IMR-90 (cell line): ENCODE results near the gene DCDC1. TPM values are rescaled to one million over a fixed set of nuclear protein-coding genes. Genes with fewer than 3 reads are reported as not detected.

Experiments used
- ATAC-seq: fragments of 200-7000 bp; cut with Tn5 transposase; 2 replicates; pipeline ENCODE4 v1.9.1; 2020; ENCODE audit warnings: low read depth, mild to moderate bottlenecking, moderate library complexity
- BruUV-seq: library from RNA; stranded (reverse); fragments of 400-500 nt; replicated peaks from 2 replicates; lab custom pipeline; 2021; lab: Mats Ljungman, UMichigan
- CTCF ChIA-PET: fragments of 300-600 bp; formaldehyde crosslinking; extraction: SDS; loops from one replicate; lab custom pipeline; 2021; ENCODE audit warnings: antibody characterized with exemption; lab: Yijun Ruan, JAX
- POLR2A ChIA-PET: fragments of 300-600 bp; sonication (Branson Sonifier 250); formaldehyde crosslinking; loops from one replicate; lab custom pipeline; 2022; ENCODE audit warnings: antibody characterized with exemption; ENCODE audit not compliant: unreplicated experiment; lab: Charles Lee
- DNase-seq: peaks from one replicate; pipeline ENCODE4 v3.0.0; 2013
- H2AFZ ChIP-seq: replicated peaks from 2 replicates; pipeline ENCODE3; 2013; ENCODE audit warnings: low read length, mild to moderate bottlenecking; ENCODE audit not compliant: poor library complexity
- H2AK5ac ChIP-seq: 2 replicates; pipeline ENCODE4 v1.6.1; 2013; ENCODE audit warnings: low read depth, low read length, inconsistent platforms
- H2AK9ac ChIP-seq: replicated peaks from 2 replicates; pipeline ENCODE3; 2013; ENCODE audit warnings: mild to moderate bottlenecking, low read depth, low read length, moderate library complexity; ENCODE audit not compliant: poor library complexity
- H2BK120ac ChIP-seq: 2 replicates; pipeline ENCODE4 v1.6.1; 2013; ENCODE audit warnings: low read depth, low read length, inconsistent platforms
- H2BK15ac ChIP-seq: 3 replicates; pipeline ENCODE4 v1.6.1; 2013; ENCODE audit warnings: low read depth, low read length, inconsistent platforms
- H2BK20ac ChIP-seq: 2 replicates; pipeline ENCODE4 v1.6.1; 2013; ENCODE audit warnings: low read depth, mild to moderate bottlenecking, inconsistent platforms, low read length, moderate library complexity
- H2BK5ac ChIP-seq: 2 replicates; pipeline ENCODE4 v1.6.1; 2013; ENCODE audit warnings: mild to moderate bottlenecking, low read depth, low read length, inconsistent platforms; ENCODE audit not compliant: poor library complexity, severe bottlenecking
- H3K14ac ChIP-seq: replicated peaks from 2 replicates; pipeline ENCODE4 v1.6.1; 2013; ENCODE audit warnings: low read depth, low read length, inconsistent platforms
- H3K18ac ChIP-seq: 2 replicates; pipeline ENCODE4 v1.6.1; 2013; ENCODE audit warnings: low read depth, low read length, control low read depth
- H3K23ac ChIP-seq: 2 replicates; pipeline ENCODE4 v1.6.1; 2013; ENCODE audit warnings: low read depth, low read length, inconsistent platforms
- H3K27ac ChIP-seq: 2 replicates; pipeline ENCODE4 v1.5.1; 2013; ENCODE audit warnings: mild to moderate bottlenecking, control low read depth, low read length; ENCODE audit not compliant: insufficient read depth
- H3K27me3 ChIP-seq: 2 replicates; pipeline ENCODE4 v1.6.1; 2013; ENCODE audit warnings: low read length; ENCODE audit not compliant: control insufficient read depth, insufficient read depth
- H3K36me3 ChIP-seq: 2 replicates; pipeline ENCODE4 v1.6.1; 2013; ENCODE audit warnings: low read length, mixed read lengths; ENCODE audit not compliant: control insufficient read depth, insufficient read depth
- H3K4ac ChIP-seq: 2 replicates; pipeline ENCODE4 v1.6.1; 2013; ENCODE audit warnings: low read depth, low read length, inconsistent platforms
- H3K4me1 ChIP-seq: 2 replicates; pipeline ENCODE4 v1.6.1; 2013; ENCODE audit warnings: low read length, mixed read lengths; ENCODE audit not compliant: control insufficient read depth, insufficient read depth
- H3K4me2 ChIP-seq: 2 replicates; pipeline ENCODE4 v1.6.1; 2013; ENCODE audit warnings: low read depth, mild to moderate bottlenecking, control low read depth, low read length, moderate library complexity
- H3K4me3 ChIP-seq: 2 replicates; pipeline ENCODE4 v1.5.1; 2013; ENCODE audit warnings: low read depth, mild to moderate bottlenecking, control low read depth, low read length, moderate library complexity; ENCODE audit not compliant: insufficient read depth
- H3K56ac ChIP-seq: 2 replicates; pipeline ENCODE4 v1.6.1; 2013; ENCODE audit warnings: low read length, inconsistent platforms; ENCODE audit not compliant: insufficient read depth; ENCODE audit errors: extremely low read depth
- H3K79me1 ChIP-seq, 2 experiments: 2 replicates each; pipeline ENCODE4 v1.6.1; 2013; ENCODE audit warnings: low read length in 2 of 2, inconsistent platforms in 1 of 2, low read depth in 1 of 2
- H3K9ac ChIP-seq: 2 replicates; pipeline ENCODE4 v1.6.1; 2013; ENCODE audit warnings: low read depth, low read length, control low read depth
- H3K9me1 ChIP-seq: 2 replicates; pipeline ENCODE4 v1.6.1; 2013; ENCODE audit warnings: low read length, inconsistent platforms; ENCODE audit not compliant: insufficient read depth
- H3K9me3 ChIP-seq: 2 replicates; pipeline ENCODE4 v1.6.1; 2013; ENCODE audit warnings: low read length; ENCODE audit not compliant: control insufficient read depth, insufficient read depth
- H4K20me1 ChIP-seq: 2 replicates; pipeline ENCODE4 v1.6.1; 2013; ENCODE audit warnings: low read length, inconsistent platforms; ENCODE audit not compliant: insufficient read depth
- H4K5ac ChIP-seq: 2 replicates; pipeline ENCODE4 v1.6.1; 2013; ENCODE audit warnings: mild to moderate bottlenecking, low read depth, low read length, control low read depth
- H4K8ac ChIP-seq, 2 experiments: 2 replicates each; pipeline ENCODE4 v1.6.1; 2013; ENCODE audit warnings: low read depth in 2 of 2, low read length in 2 of 2, control low read depth in 1 of 2, inconsistent platforms in 1 of 2
- H4K91ac ChIP-seq: 2 replicates; pipeline ENCODE4 v1.6.1; 2013; ENCODE audit warnings: low read depth, low read length, inconsistent platforms; ENCODE audit not compliant: insufficient read depth
- CEBPB ChIP-seq: IDR thresholded peaks from 2 replicates; pipeline ENCODE4 v1.6.1; 2012; ENCODE audit warnings: low read depth, low read length, improper control_type of control experiment
- CHD1 ChIP-seq: IDR thresholded peaks from 2 replicates; pipeline ENCODE4 v1.6.1; 2012; ENCODE audit warnings: low read depth, low read length, improper control_type of control experiment
- FOS ChIP-seq: fragments of 150-350 bp; IDR thresholded peaks from 2 replicates; pipeline ENCODE4 v1.6.1; 2016; ENCODE audit warnings: low read depth, low read length
- MAFK ChIP-seq: IDR thresholded peaks from 2 replicates; pipeline ENCODE4 v1.6.1; 2012; ENCODE audit warnings: low read depth, low read length, improper control_type of control experiment
- MAZ ChIP-seq: IDR thresholded peaks from 2 replicates; pipeline ENCODE4 v1.6.1; 2012; ENCODE audit warnings: low read depth, mild to moderate bottlenecking, low read length, improper control_type of control experiment, moderate library complexity, borderline replicate concordance
- MXI1 ChIP-seq: IDR thresholded peaks from 2 replicates; pipeline ENCODE4 v1.6.1; 2012; ENCODE audit warnings: low read depth, mild to moderate bottlenecking, low read length, moderate library complexity, borderline replicate concordance
- NFE2L2 ChIP-seq: fragments of 150-350 bp; IDR thresholded peaks from 2 replicates; pipeline ENCODE4 v1.6.1; 2016; ENCODE audit warnings: low read depth, mild to moderate bottlenecking, low read length
- RAD21 ChIP-seq: IDR thresholded peaks from 2 replicates; pipeline ENCODE4 v1.6.1; 2012; ENCODE audit warnings: low read length, improper control_type of control experiment
- RCOR1 ChIP-seq: IDR thresholded peaks from 2 replicates; pipeline ENCODE4 v1.6.1; 2012; ENCODE audit warnings: mild to moderate bottlenecking, low read length, improper control_type of control experiment; ENCODE audit not compliant: insufficient replicate concordance
- RFX5 ChIP-seq: IDR thresholded peaks from 2 replicates; pipeline ENCODE4 v1.8.0; 2012; ENCODE audit warnings: low read depth, mild to moderate bottlenecking, low read length, moderate library complexity
- SMC3 ChIP-seq: fragments of 150-350 bp; IDR thresholded peaks from 2 replicates; pipeline ENCODE4 v1.6.1; 2016; ENCODE audit warnings: low read depth, mild to moderate bottlenecking, antibody characterized with exemption, low read length, moderate library complexity
- WGBS, 2 experiments: methylation state at CpG; one replicate each; pipeline versions ENCODE4 v1.1.5 to v1.1.7; 2013; ENCODE audit warnings: missing lambda C conversion rate in 2 of 2; ENCODE audit not compliant: insufficient read length in 1 of 2; ENCODE audit errors: extremely low coverage in 2 of 2; 5-methylcytosine and 5-hydroxymethylcytosine counted together
- dilution Hi-C: fragments of 300-500 bp; cut with HindIII; formaldehyde crosslinking; loops from one replicate; pipeline ENCODE4 v1.14.3; 2018; ENCODE audit warnings: low sequenced_read_pairs; ENCODE audit not compliant: unreplicated experiment
- in situ Hi-C: fragments of 300-500 bp; cut with MboI; formaldehyde crosslinking; loops from 3 replicates; pipeline ENCODE4 v1.14.3; 2019; ENCODE audit warnings: low sequenced_read_pairs, inconsistent platforms, mixed read lengths
- intact Hi-C: fragments of 100-400 bp; cut with micrococcal nuclease; formaldehyde crosslinking; loops from 2 replicates; pipeline ENCODE4 v1.10.0; 2022
- polyA plus RNA-seq, 3 experiments: library from polyadenylated mRNA; depleted of rRNA; stranded (reverse); fragments of >200 nt; gene quantifications; 2 replicates each; pipeline ENCODE4 v1.2.3, GENCODE V29; 2012; ENCODE audit warnings: low replicate concordance in 1 of 3
- total RNA-seq: library from RNA; depleted of rRNA; stranded (reverse); fragments of >200 nt; gene quantifications from 2 replicates; pipeline ENCODE4 v1.2.3, GENCODE V29; 2012
- TF ChIP-seq, protein P1 (sequence below): fragments of 150-350 bp; IDR thresholded peaks from 2 replicates; pipeline ENCODE4 v1.6.1; 2016; ENCODE audit warnings: low read depth, mild to moderate bottlenecking, low read length, moderate library complexity, borderline replicate concordance
- TF ChIP-seq, protein P2 (sequence below): conservative IDR thresholded peaks from 2 replicates; pipeline ENCODE4 v1.5.1; 2012; ENCODE audit warnings: mild to moderate bottlenecking, low read depth, low read length, improper control_type of control experiment
- TF ChIP-seq, protein P3 (sequence below): fragments of 150-350 bp; IDR thresholded peaks from 2 replicates; pipeline ENCODE4 v1.6.1; 2017; ENCODE audit warnings: mild to moderate bottlenecking, antibody characterized with exemption, low read length, low read depth

DCDC1 gene
- total and polyA plus RNA-seq, 2 of the 4 experiments (the other 2 are of a cell fraction): not detected

DNA sequence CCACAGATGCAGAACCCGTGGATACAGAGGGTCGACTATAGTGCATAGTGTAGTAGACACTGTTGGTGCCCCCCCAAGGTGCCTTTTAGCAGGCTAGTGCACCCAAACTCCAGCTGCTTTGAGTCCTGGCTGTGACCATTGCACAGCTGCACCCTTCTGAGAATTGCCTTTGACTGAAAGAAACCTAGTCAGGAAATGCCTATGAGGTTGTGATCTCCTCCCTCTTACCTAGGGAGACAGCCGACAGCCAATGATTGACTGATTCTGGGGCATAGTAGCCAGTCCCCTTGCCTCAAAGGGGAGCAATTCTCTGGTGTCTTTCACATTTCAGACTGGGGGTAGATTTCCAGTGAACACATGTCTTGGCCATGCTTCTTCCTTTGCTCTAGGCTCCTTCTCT is 74.2 kb downstream of the DCDC1 start:
- H3K4ac ChIP-seq: no peak overlapping the region
- dilution Hi-C loops: no loop called here
- in situ Hi-C loops: no loop called here
- ATAC-seq (no peak), DNase-seq (no peak)
- no peak overlapping the region for H2AFZ ChIP-seq
- no peak overlapping the region for H3K14ac ChIP-seq
- no peak overlapping the region for H3K23ac ChIP-seq
- no peak overlapping the region for H3K18ac ChIP-seq
- POLR2A ChIA-PET: no interaction called here
- no peak overlapping the region for H2BK20ac ChIP-seq
- no TSS peak for BruUV-seq
- intact Hi-C loops: no loop called here
- no peak overlapping the region for H2BK120ac ChIP-seq
- no peak overlapping the region for H3K4me2 ChIP-seq
- no peak overlapping the region for H2AK5ac ChIP-seq
- no peak for TF ChIP-seq CHD1
- TF ChIP-seq, protein P1, sequence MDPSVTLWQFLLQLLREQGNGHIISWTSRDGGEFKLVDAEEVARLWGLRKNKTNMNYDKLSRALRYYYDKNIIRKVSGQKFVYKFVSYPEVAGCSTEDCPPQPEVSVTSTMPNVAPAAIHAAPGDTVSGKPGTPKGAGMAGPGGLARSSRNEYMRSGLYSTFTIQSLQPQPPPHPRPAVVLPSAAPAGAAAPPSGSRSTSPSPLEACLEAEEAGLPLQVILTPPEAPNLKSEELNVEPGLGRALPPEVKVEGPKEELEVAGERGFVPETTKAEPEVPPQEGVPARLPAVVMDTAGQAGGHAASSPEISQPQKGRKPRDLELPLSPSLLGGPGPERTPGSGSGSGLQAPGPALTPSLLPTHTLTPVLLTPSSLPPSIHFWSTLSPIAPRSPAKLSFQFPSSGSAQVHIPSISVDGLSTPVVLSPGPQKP: no peak
- TF ChIP-seq MXI1: no peak
- TF ChIP-seq MAFK: no peak
- no peak for TF ChIP-seq FOS
- no peak for TF ChIP-seq RCOR1
- TF ChIP-seq SMC3: no peak
- TF ChIP-seq RFX5: no peak
- TF ChIP-seq MAZ: no peak
- TF ChIP-seq CEBPB: no peak
- no peak for TF ChIP-seq RAD21
- TF ChIP-seq, protein P2, sequence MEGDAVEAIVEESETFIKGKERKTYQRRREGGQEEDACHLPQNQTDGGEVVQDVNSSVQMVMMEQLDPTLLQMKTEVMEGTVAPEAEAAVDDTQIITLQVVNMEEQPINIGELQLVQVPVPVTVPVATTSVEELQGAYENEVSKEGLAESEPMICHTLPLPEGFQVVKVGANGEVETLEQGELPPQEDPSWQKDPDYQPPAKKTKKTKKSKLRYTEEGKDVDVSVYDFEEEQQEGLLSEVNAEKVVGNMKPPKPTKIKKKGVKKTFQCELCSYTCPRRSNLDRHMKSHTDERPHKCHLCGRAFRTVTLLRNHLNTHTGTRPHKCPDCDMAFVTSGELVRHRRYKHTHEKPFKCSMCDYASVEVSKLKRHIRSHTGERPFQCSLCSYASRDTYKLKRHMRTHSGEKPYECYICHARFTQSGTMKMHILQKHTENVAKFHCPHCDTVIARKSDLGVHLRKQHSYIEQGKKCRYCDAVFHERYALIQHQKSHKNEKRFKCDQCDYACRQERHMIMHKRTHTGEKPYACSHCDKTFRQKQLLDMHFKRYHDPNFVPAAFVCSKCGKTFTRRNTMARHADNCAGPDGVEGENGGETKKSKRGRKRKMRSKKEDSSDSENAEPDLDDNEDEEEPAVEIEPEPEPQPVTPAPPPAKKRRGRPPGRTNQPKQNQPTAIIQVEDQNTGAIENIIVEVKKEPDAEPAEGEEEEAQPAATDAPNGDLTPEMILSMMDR: no peak
- TF ChIP-seq, protein P3, sequence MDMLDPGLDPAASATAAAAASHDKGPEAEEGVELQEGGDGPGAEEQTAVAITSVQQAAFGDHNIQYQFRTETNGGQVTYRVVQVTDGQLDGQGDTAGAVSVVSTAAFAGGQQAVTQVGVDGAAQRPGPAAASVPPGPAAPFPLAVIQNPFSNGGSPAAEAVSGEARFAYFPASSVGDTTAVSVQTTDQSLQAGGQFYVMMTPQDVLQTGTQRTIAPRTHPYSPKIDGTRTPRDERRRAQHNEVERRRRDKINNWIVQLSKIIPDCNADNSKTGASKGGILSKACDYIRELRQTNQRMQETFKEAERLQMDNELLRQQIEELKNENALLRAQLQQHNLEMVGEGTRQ: no peak
- TF ChIP-seq NFE2L2: no peak
- no peaks in the 10 kb centered on the region for H3K9me3 ChIP-seq
- no peak overlapping the region for H3K56ac ChIP-seq
- no CpG with 5 or more reads among the region's 3 CpGs for WGBS, 2 experiments
- H2AK9ac ChIP-seq: no peak overlapping the region
- H3K36me3 ChIP-seq: no peaks in the 10 kb centered on the region
- no peaks in the 10 kb centered on the region for H4K20me1 ChIP-seq
- H3K4me1 ChIP-seq: no peaks in the 10 kb centered on the region
- H3K79me1 ChIP-seq: no peaks in the 10 kb centered on the region
- no peak overlapping the region for H3K9ac ChIP-seq
- no peak overlapping the region for H2BK15ac ChIP-seq
- H3K4me3 ChIP-seq: no peak overlapping the region
- no peaks in the 10 kb centered on the region for H3K9me1 ChIP-seq
- no peak overlapping the region for H4K5ac ChIP-seq
- no peak overlapping the region for H4K91ac ChIP-seq
- no peak overlapping the region for H2BK5ac ChIP-seq
- H4K8ac ChIP-seq: no peak overlapping the region
- H3K27me3 ChIP-seq: no peaks in the 10 kb centered on the region
- CTCF ChIA-PET: no interaction called here
- no peak overlapping the region for H3K27ac ChIP-seq
